HepG2 (cell line): ENCODE results near the gene DHX8. TPM values are rescaled to one million over a fixed set of nuclear protein-coding genes. Genes with fewer than 3 reads are reported as not detected.

ENCODE experiments used
- ATRX ChIP-seq: sonication (generic); formaldehyde crosslinking; IDR thresholded peaks from 2 replicates; pipeline ENCODE4 v1.4.0; 2020; ENCODE audit warnings: missing genetic modification reagents, borderline replicate concordance
- CCAR2 ChIP-seq: fragments of 200-400 bp; formaldehyde crosslinking; optimal IDR thresholded peaks from 2 replicates; pipeline ENCODE3; 2018; ENCODE audit warnings: low read depth, mild to moderate bottlenecking, low read length, moderate library complexity
- FOSL2 ChIP-seq: sonication (generic); formaldehyde crosslinking; IDR thresholded peaks from 2 replicates; pipeline ENCODE4 v1.4.0; 2020; ENCODE audit warnings: missing genetic modification reagents
- GPN1 ChIP-seq: sonication (generic); formaldehyde crosslinking; IDR thresholded peaks from 2 replicates; pipeline ENCODE4 v1.5.1; 2020; ENCODE audit warnings: missing genetic modification reagents, borderline replicate concordance
- MBD4 ChIP-seq: IDR thresholded peaks from 2 replicates; pipeline ENCODE4 v1.6.1; 2012; ENCODE audit warnings: low read length, inconsistent platforms, borderline replicate concordance
- TRIM24 ChIP-seq: sonication (generic); formaldehyde crosslinking; IDR thresholded peaks from 2 replicates; pipeline ENCODE4 v1.8.0; 2022; ENCODE audit warnings: mild to moderate bottlenecking, missing genetic modification reagents
- ZC3H4 ChIP-seq: sonication (generic); formaldehyde crosslinking; IDR thresholded peaks from 2 replicates; pipeline ENCODE4 v1.4.0; 2020; ENCODE audit warnings: missing genetic modification reagents, borderline replicate concordance
- ZNF205 ChIP-seq: IDR thresholded peaks from 2 replicates; pipeline ENCODE4 v1.6.1; 2018; ENCODE audit warnings: missing biosample characterization, missing genetic modification reagents
- ZNF274 ChIP-seq: sonication (generic); formaldehyde crosslinking; IDR thresholded peaks from 2 replicates; pipeline ENCODE4 v1.5.1; 2020; ENCODE audit warnings: mild to moderate bottlenecking, missing genetic modification reagents
- ZNF451 ChIP-seq: sonication (generic); formaldehyde crosslinking; IDR thresholded peaks from 2 replicates; pipeline ENCODE4 v1.5.0; 2020; ENCODE audit warnings: mild to moderate bottlenecking, missing genetic modification reagents
- ZNF496 ChIP-seq: sonication (generic); formaldehyde crosslinking; IDR thresholded peaks from 2 replicates; pipeline ENCODE4 v1.8.1; 2023; ENCODE audit warnings: mild to moderate bottlenecking, moderate library complexity, missing genetic modification reagents; ENCODE audit not compliant: insufficient replicate concordance
- ZNF615 ChIP-seq: sonication (generic); formaldehyde crosslinking; IDR thresholded peaks from 2 replicates; pipeline ENCODE4 v1.5.0; 2020; ENCODE audit warnings: mild to moderate bottlenecking, missing genetic modification reagents, borderline replicate concordance
- polyA plus RNA-seq, 8 experiments: library from polyadenylated mRNA; depleted of rRNA in 3 of 8; stranded (reverse) in 7 of 8; unstranded in 1 of 8; fragments of >200 nt; fragmentation: Illumina TruSeq in 4 of 8; extraction: Trizol in 4 of 8; gene quantifications; 2 replicates each; pipeline versions ENCODE4 v1.2.1 to v1.2.3, GENCODE V29; 2011 to 2016; ENCODE audit warnings: low read depth in 4 of 8, missing spikeins in 1 of 8, mixed read lengths in 1 of 8; ENCODE audit not compliant: insufficient read depth in 1 of 8
- total RNA-seq, 5 experiments: library from RNA; depleted of rRNA; stranded (reverse); fragments of >200 nt; fragmentation: Illumina TruSeq; extraction: Trizol; gene quantifications; 2 replicates each; pipeline ENCODE4 v1.2.3, GENCODE V29; 2016; ENCODE audit warnings: low read depth in 1 of 5
- TF ChIP-seq, protein P1 (sequence below): sonication (generic); formaldehyde crosslinking; IDR thresholded peaks from 2 replicates; pipeline ENCODE4 v1.9.0; 2021; ENCODE audit warnings: missing genetic modification reagents, borderline replicate concordance
- TF ChIP-seq, protein P2 (sequence below): sonication (generic); formaldehyde crosslinking; IDR thresholded peaks from 2 replicates; pipeline ENCODE4 v1.9.0; 2021; ENCODE audit warnings: missing genetic modification reagents, mild to moderate bottlenecking, borderline replicate concordance
- TF ChIP-seq, protein P3 (sequence below): sonication (generic); formaldehyde crosslinking; IDR thresholded peaks from 2 replicates; pipeline ENCODE4 v1.4.0; 2020; ENCODE audit warnings: missing genetic modification reagents, mild to moderate bottlenecking, borderline replicate concordance
- TF ChIP-seq, protein P4 (sequence below): fragments of 450-650 bp; IDR thresholded peaks from 2 replicates; pipeline ENCODE4 v1.6.1; 2016
- TF ChIP-seq, protein P5 (sequence below): sonication (generic); formaldehyde crosslinking; IDR thresholded peaks from 2 replicates; pipeline ENCODE4 v1.9.0; 2021; ENCODE audit warnings: missing genetic modification reagents, borderline replicate concordance

DHX8 gene
- total and polyA plus RNA-seq, 2 of the 13 experiments (the other 11 are each of a cell fraction or from before 2014, with no cell fraction given) = 24.8 to 48.9 TPM

DNA sequence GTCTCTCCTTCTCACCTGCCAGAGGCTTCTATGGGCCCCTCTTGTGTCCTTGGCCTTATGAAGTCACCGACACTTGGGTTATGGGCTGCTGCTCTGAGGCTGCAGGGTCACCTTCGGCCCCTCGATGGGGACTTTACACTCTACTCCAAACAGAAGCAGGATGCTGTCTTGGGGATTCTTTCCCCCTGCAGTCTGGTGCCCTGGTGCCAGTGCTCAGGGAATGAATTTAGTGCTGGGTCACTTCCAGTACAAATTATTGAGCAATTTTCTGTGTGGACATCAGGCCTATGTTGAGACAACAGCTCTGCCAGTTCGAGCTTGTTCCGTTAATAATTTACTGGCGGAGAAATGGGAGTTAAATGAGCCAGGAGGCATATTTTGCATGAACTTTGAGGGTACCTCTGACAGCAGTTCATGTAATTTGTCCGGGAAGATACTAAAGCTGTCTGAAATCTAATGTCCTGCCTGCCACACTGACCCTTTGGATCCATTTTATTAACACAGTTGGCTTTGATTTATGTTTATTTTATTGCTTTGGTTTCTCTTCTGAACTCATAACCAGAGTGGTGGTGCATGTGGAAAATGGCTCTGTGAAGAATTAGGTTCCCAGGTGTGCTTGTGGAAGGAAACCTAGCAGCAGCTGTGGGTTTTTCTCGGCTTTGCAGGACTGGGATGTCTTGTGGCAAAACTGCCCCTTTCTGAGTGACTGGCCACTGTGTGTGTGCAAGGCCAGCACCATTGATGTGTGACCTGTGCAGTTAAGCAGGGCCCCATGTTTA, 34.1 kb upstream of the DHX8 start (continued):
- TF ChIP-seq, protein P1, sequence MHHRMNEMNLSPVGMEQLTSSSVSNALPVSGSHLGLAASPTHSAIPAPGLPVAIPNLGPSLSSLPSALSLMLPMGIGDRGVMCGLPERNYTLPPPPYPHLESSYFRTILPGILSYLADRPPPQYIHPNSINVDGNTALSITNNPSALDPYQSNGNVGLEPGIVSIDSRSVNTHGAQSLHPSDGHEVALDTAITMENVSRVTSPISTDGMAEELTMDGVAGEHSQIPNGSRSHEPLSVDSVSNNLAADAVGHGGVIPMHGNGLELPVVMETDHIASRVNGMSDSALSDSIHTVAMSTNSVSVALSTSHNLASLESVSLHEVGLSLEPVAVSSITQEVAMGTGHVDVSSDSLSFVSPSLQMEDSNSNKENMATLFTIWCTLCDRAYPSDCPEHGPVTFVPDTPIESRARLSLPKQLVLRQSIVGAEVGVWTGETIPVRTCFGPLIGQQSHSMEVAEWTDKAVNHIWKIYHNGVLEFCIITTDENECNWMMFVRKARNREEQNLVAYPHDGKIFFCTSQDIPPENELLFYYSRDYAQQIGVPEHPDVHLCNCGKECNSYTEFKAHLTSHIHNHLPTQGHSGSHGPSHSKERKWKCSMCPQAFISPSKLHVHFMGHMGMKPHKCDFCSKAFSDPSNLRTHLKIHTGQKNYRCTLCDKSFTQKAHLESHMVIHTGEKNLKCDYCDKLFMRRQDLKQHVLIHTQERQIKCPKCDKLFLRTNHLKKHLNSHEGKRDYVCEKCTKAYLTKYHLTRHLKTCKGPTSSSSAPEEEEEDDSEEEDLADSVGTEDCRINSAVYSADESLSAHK (CRISPR knock-in tag) = no peak
- TF ChIP-seq GPN1 (CRISPR knock-in tag) (no peak), ATRX (CRISPR knock-in tag) (no peak), ZNF451 (CRISPR knock-in tag) (no peak; the same call in 1 of the 2 replicates), ZNF496 (CRISPR knock-in tag) (no peak), FOSL2 (CRISPR knock-in tag) (peak; percentile 82), CCAR2 (no peak), ZNF615 (no peak), ZNF274 (CRISPR knock-in tag) (no peak), MBD4 (no peak), TRIM24 (CRISPR knock-in tag) (no peak), ZNF205 (CRISPR knock-in tag) (no peak; the same call in 1 of the 2 replicates), ZC3H4 (0 out of 2 replicates have a peak, but pooled peaks have one; percentile 37)
- TF ChIP-seq, protein P2, sequence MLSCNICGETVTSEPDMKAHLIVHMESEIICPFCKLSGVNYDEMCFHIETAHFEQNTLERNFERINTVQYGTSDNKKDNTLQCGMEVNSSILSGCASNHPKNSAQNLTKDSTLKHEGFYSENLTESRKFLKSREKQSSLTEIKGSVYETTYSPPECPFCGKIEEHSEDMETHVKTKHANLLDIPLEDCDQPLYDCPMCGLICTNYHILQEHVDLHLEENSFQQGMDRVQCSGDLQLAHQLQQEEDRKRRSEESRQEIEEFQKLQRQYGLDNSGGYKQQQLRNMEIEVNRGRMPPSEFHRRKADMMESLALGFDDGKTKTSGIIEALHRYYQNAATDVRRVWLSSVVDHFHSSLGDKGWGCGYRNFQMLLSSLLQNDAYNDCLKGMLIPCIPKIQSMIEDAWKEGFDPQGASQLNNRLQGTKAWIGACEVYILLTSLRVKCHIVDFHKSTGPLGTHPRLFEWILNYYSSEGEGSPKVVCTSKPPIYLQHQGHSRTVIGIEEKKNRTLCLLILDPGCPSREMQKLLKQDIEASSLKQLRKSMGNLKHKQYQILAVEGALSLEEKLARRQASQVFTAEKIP (CRISPR knock-in tag) = no peak
- TF ChIP-seq, protein P3, sequence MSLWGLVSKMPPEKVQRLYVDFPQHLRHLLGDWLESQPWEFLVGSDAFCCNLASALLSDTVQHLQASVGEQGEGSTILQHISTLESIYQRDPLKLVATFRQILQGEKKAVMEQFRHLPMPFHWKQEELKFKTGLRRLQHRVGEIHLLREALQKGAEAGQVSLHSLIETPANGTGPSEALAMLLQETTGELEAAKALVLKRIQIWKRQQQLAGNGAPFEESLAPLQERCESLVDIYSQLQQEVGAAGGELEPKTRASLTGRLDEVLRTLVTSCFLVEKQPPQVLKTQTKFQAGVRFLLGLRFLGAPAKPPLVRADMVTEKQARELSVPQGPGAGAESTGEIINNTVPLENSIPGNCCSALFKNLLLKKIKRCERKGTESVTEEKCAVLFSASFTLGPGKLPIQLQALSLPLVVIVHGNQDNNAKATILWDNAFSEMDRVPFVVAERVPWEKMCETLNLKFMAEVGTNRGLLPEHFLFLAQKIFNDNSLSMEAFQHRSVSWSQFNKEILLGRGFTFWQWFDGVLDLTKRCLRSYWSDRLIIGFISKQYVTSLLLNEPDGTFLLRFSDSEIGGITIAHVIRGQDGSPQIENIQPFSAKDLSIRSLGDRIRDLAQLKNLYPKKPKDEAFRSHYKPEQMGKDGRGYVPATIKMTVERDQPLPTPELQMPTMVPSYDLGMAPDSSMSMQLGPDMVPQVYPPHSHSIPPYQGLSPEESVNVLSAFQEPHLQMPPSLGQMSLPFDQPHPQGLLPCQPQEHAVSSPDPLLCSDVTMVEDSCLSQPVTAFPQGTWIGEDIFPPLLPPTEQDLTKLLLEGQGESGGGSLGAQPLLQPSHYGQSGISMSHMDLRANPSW (CRISPR knock-in tag) = no peak
- TF ChIP-seq, protein P4, sequence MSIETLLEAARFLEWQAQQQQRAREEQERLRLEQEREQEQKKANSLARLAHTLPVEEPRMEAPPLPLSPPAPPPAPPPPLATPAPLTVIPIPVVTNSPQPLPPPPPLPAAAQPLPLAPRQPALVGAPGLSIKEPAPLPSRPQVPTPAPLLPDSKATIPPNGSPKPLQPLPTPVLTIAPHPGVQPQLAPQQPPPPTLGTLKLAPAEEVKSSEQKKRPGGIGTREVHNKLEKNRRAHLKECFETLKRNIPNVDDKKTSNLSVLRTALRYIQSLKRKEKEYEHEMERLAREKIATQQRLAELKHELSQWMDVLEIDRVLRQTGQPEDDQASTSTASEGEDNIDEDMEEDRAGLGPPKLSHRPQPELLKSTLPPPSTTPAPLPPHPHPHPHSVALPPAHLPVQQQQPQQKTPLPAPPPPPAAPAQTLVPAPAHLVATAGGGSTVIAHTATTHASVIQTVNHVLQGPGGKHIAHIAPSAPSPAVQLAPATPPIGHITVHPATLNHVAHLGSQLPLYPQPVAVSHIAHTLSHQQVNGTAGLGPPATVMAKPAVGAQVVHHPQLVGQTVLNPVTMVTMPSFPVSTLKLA = no peak
- TF ChIP-seq, protein P5, sequence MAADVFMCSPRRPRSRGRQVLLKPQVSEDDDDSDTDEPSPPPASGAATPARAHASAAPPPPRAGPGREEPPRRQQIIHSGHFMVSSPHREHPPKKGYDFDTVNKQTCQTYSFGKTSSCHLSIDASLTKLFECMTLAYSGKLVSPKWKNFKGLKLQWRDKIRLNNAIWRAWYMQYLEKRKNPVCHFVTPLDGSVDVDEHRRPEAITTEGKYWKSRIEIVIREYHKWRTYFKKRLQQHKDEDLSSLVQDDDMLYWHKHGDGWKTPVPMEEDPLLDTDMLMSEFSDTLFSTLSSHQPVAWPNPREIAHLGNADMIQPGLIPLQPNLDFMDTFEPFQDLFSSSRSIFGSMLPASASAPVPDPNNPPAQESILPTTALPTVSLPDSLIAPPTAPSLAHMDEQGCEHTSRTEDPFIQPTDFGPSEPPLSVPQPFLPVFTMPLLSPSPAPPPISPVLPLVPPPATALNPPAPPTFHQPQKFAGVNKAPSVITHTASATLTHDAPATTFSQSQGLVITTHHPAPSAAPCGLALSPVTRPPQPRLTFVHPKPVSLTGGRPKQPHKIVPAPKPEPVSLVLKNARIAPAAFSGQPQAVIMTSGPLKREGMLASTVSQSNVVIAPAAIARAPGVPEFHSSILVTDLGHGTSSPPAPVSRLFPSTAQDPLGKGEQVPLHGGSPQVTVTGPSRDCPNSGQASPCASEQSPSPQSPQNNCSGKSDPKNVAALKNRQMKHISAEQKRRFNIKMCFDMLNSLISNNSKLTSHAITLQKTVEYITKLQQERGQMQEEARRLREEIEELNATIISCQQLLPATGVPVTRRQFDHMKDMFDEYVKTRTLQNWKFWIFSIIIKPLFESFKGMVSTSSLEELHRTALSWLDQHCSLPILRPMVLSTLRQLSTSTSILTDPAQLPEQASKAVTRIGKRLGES (CRISPR knock-in tag) = no peak
